ENCODE results near the gene TAF3.

TAF3 gene

DNA sequence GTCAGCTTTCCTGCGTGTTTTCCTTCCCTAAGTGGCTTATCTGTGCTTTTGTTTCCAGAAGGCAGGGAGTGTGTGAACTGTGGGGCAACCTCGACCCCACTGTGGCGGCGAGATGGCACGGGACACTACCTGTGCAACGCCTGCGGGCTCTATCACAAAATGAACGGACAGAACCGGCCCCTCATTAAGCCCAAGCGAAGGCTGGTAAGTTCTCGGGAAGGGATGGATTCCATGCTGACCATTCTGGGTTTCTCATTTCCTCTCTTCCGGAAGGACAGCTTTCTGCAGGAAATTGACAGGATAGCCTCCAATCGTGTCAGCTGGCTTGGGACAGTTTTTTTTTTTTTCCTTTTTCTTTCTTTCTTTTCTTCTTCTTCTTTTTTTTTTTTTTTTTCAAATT lies 245.6 kb downstream of the TAF3 start:
- TF ChIP-seq, protein P1, sequence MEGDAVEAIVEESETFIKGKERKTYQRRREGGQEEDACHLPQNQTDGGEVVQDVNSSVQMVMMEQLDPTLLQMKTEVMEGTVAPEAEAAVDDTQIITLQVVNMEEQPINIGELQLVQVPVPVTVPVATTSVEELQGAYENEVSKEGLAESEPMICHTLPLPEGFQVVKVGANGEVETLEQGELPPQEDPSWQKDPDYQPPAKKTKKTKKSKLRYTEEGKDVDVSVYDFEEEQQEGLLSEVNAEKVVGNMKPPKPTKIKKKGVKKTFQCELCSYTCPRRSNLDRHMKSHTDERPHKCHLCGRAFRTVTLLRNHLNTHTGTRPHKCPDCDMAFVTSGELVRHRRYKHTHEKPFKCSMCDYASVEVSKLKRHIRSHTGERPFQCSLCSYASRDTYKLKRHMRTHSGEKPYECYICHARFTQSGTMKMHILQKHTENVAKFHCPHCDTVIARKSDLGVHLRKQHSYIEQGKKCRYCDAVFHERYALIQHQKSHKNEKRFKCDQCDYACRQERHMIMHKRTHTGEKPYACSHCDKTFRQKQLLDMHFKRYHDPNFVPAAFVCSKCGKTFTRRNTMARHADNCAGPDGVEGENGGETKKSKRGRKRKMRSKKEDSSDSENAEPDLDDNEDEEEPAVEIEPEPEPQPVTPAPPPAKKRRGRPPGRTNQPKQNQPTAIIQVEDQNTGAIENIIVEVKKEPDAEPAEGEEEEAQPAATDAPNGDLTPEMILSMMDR (IDR thresholded peaks at IDR 0.05; ENCODE audit: low read depth, low read length): no peak
- no peak for DNase-seq
- Histone ChIP-seq H3K4me3 (ENCODE audit: low read depth, low read length) (peak overlapping the region; percentile 89; the same call in 1 of the 2 replicates), H3K9me3 (no peaks in the 10 kb centered on the region), H3K27me3 (no peaks in the 10 kb centered on the region), H3K4me1 (peaks cover 23% of the 10 kb centered on the region), H3K36me3 (peaks cover 96% of the 10 kb centered on the region)

DNA sequence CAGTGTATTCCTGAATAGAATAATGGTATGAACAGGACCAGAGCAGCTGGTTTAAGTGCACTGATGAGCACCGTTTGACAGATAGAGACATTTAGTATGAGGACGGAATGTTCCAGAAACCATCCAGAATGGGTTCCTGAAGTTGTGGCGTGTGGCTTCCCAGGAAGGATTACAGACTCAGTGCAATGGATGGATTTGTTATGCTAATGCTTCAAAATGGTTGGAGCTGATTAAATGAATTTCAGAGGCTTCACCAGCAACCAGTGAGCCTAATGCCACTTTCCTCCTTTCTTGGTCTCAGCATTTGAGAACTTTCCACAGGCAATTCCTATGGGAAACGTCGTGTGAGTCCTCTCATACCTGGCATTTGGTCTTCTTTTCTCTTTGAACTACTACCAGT lies 246.1 kb downstream of the TAF3 start:
- Histone ChIP-seq H3K4me1 (peaks cover 25% of the 10 kb centered on the region), H3K27me3 (no peaks in the 10 kb centered on the region)

DNA sequence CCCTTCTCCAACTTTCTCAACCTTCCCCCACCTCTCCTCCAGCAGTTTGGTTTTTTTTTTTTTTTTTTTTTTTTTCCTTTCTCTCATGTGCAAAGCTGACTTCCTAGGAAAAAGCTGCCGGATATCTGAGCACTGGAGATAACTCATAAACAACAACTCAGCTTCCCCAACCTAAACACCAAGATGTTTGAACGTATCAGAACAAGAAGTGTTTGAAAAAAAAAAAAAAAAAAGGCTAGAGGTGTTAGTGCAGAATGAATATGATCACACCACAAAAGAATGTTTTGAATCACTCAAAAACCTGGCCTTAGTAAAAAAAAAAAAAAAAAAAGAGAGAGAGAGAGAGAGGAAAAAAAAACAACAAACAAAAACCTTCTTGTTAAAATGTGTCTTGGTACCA lies 247.3 kb downstream of the TAF3 start:
- Histone ChIP-seq H3K4me3 (ENCODE audit: low read depth, low read length) (no peak overlapping the region), H3K9me3 (no peaks in the 10 kb centered on the region), H3K27me3 (no peaks in the 10 kb centered on the region), H3K36me3 (peaks cover 96% of the 10 kb centered on the region), H3K4me1 (peaks cover 32% of the 10 kb centered on the region)
- TF ChIP-seq, protein P1 (IDR thresholded peaks at IDR 0.05; ENCODE audit: low read depth, low read length): no peak
- no peak for DNase-seq

More for the DNA sequence above, 246.1 kb downstream of the TAF3 start:
- DNase-seq: no peak
- H3K9me3 ChIP-seq: no peaks in the 10 kb centered on the region
- no peak overlapping the region for H3K4me3 ChIP-seq (ENCODE audit: low read depth, low read length)
- H3K36me3 ChIP-seq: peaks cover 96% of the 10 kb centered on the region
- TF ChIP-seq, protein P1 (IDR thresholded peaks at IDR 0.05; ENCODE audit: low read depth, low read length): no peak

DNA sequence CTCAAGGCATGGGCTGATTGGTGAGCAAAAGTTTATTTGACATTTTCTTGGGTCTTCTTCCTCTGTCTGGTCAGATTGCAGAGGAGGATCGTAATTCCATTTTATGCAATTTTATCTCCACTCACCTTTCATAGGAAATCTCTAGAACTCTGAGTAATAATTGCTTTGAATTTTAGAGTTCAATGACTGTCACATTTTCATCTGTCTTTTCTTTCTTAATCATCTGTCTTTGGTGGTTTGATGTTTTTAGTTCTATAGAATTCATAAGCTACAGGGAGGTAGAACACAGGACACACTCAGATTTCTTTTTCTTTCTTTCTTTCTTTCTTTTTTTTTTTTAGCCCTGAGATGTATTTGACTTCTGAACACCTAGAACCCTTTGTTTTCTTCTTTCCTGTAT lies 247.8 kb downstream of the TAF3 start:
- no peak for DNase-seq
- Histone ChIP-seq H3K27me3 (no peaks in the 10 kb centered on the region), H3K36me3 (peaks cover 96% of the 10 kb centered on the region), H3K9me3 (no peaks in the 10 kb centered on the region), H3K4me1 (peaks cover 37% of the 10 kb centered on the region), H3K4me3 (ENCODE audit: low read depth, low read length) (no peak overlapping the region)
- TF ChIP-seq, protein P1 (IDR thresholded peaks at IDR 0.05; ENCODE audit: low read depth, low read length): no peak

Measured in BE2C (cell line).